GM20000 (cell line): ENCODE data around the gene DNAAF1.
"Not testable (repeated sequence)": the region's sequence is repeated elsewhere in the genome, so short reads cannot be mapped to it uniquely, and the experiment has no call there.

Experiments
- DNase-seq: peaks from one replicate; pipeline ENCODE4 v3.0.0; 2012; ENCODE audit warnings: low spot score
- TF ChIP-seq, protein P1 (sequence below): IDR thresholded peaks from 2 replicates; pipeline ENCODE4 v1.5.1; 2012; ENCODE audit warnings: mild to moderate bottlenecking, control low read depth; ENCODE audit errors: extremely low read depth, missing control alignments

DNAAF1 gene

DNA sequence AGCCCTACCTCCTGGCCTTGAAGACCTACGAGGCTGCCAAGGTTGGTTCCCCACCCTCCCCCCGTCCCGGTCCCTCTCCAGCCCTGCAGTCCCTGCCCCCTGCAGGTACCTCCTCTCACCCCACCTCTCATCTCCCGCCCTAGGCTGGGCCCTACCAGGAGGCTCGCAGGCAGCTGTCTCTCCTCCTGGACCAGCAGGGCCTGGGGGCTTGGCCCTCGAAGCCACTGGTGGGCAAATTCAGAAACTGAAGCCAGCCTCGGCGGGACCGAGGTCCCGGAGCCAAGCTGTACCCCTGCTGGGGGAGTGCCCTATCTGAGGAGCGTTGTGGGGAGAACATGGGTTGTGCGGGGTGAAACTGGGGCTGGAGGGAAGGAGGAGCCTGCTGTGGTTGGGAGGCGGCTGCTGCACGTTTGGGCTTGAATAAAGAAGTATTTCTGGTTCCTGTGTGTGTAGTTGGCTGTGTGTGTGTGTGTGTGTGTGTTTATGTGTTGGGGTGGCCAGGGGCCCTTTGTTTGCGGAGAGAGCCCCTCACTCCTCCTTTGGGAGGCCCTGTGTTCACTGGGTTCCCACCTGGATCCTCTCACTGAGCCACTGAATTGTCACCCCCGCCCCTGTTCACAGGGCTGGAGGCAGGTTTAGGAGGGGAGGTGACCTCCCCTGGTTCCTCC, 51.8 kb downstream of the DNAAF1 start:
- DNase-seq = no peak
- TF ChIP-seq, protein P1, sequence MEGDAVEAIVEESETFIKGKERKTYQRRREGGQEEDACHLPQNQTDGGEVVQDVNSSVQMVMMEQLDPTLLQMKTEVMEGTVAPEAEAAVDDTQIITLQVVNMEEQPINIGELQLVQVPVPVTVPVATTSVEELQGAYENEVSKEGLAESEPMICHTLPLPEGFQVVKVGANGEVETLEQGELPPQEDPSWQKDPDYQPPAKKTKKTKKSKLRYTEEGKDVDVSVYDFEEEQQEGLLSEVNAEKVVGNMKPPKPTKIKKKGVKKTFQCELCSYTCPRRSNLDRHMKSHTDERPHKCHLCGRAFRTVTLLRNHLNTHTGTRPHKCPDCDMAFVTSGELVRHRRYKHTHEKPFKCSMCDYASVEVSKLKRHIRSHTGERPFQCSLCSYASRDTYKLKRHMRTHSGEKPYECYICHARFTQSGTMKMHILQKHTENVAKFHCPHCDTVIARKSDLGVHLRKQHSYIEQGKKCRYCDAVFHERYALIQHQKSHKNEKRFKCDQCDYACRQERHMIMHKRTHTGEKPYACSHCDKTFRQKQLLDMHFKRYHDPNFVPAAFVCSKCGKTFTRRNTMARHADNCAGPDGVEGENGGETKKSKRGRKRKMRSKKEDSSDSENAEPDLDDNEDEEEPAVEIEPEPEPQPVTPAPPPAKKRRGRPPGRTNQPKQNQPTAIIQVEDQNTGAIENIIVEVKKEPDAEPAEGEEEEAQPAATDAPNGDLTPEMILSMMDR = no peak

DNA sequence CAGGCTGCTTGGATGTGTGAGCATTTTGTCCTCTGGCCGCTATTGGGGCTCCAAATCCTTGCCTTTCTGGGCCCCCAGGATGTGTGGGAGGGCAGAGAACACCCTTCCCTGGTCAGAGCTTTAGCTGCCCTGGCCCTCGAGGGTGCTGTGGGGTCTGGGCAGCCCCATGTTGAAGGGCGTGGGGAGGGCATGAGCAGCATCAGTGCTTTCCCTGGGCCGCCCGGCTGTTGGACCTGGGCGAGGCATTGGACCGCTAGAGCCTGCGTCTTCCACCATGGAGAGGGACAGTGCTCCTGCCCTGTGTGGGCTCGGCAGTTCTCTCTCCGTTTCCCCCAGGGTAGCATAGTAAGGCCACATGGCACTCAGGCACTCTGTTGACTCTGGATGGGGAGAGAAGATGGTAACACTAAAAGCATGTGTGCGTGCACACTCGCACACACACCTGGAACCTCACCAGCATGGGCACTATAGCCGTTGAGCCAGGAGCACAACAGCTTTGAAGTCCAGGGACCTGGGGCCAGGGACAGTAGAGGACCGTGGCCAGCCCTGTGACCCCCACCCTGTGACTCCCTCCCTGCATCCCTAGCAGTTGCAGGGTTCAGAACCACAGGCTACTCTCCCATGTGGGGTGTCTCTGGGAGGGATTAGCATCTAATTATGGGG, 52.5 kb downstream of the DNAAF1 start:
- DNase-seq = no peak
- TF ChIP-seq, protein P1 = no peak

DNA sequence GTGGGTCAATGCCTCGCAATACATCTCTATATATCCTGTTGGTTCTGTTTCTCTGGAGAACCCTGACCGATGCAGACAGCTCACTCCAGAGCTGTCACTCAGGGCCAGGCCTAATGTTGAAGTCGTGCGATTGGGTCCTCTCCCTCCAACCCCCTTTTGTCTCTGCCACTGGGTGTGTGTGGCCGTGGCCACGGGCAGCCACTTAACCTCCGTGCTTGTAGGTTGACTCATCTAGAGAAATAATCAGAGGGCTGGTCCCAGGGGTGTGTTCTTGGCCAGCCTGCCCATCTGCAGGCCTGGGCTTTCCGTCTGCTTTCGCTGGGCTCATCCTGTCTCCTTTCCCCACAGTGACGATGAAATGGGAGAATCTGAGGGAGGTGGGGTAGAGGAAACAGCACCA, 53.3 kb downstream of the DNAAF1 start:
- TF ChIP-seq, protein P1 = no peak
- DNase-seq = no peak

DNA sequence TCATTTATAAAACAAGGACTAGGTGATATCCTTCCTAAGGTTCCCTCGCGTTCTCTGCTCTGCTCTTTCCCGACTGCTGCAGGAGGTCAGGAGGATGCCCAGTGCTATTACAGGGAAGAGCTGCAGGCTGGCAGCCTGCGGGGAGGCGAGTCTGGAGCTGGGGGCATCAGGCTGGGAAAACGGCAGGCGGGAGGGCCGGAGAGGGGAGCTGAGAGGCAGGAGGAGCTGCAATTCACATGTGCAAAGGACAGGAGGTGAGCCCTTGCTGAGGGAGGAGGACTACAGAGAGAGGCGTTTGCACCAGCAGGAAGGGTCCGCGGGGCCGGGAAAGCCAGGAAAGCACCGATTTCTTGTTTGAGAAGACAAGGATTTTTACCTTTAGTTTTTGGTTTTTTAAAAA, 54.0 kb downstream of the DNAAF1 start:
- TF ChIP-seq, protein P1 = no peak
- DNase-seq = no peak

DNA sequence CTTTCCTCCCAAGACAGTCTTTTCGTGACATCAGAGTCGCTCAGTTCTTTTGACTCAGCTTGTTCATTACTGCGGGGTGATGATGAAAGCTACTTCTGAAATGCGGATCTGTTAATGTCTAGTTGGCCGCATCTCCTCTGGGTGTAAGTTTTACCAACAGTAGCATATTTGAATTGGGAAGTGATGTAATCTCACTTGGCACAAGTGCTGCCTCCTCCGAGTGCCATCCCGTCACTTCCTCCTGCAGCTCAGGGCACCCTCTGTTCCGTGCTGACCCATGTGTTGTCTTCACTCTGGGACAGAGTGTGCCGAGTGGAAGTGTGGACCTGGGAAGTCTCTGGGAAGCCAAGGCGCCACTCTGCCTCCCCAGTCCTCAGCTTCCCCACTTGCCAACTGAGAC, 54.8 kb downstream of the DNAAF1 start:
- TF ChIP-seq, protein P1 = no peak
- DNase-seq = no peak

DNA sequence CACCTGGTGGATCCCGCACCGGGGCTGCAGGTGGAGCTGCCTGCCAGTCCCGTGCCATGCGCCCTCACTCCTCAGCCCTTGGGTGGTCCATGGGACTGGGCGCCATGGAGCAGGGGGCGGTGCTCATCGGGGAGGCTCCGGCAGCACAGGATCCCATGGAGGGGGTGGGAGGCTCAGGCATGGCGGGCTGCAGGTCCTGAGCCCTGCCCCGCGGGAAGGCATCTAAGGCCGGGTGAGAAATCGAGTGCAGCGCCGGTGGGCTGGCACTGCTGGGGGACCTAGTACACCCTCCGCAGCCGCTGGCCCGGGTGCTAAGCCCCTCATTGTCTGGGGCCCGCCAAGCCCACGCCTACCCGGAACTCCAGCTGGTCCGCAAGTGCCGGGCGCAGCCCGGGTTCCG, 59.4 kb downstream of the DNAAF1 start:
- DNase-seq = not testable (repeated sequence)

DNA sequence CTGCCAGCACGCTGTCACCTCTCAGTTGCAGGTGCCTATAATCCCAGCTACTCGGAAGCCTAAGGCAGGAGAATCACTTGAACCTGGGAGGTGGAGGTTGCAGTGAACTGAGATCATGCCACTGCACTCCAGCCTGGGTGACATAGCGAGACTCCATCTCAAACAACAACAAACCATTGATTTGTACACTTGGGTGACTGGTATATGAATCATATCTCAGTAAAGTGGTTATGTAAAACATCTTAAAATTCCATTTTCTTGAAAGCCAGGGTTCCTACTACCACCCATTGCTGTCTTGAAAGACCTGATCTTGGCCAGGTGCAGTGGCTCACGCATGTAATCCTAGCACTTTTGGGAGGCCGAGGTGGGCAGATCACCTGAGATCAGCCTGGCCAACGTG, 60.0 kb downstream of the DNAAF1 start:
- DNase-seq = not testable (repeated sequence)

DNA sequence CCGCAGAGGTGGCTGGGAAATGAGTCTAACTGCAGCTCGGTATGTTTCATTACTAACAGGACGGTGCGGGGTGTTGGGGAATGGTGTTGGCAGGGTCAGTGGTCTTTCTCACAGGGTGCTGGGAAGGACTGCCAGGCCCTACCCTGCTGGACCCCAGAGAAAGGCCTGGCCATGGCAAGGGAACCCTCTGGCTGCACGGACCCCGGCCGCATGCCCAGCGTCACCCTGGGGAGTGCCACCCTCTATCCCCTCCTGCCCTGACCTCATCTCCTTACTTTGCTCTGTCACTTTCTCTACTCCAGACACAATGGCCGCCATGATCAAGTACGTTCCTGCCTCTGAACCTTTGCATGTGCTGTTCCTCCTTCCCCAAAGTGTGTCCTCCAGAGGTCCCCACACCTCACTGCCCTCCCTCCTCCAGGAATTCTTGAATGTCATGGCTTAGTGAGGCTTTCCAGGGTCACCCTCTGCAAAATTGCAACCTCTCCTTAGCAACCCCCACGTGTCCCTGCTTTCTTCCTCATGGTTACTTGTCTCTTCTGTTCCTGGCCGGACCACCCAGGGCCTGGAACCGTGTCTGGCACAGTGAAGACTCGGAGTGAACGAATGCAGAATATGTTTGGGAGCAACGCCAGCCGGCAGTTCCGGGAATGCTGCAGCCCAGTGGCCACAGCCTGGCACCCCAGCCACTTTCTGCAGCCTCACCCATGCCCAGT, 61.0 kb downstream of the DNAAF1 start:
- TF ChIP-seq, protein P1 = no peak

More for the DNA sequence above, 61.0 kb downstream of the DNAAF1 start:
- DNase-seq = no peak
